AG10803 (cell line): Measurements from ENCODE around the gene AARS2.
A peak's percentile ranks its signal among the peaks of the same experiment; 100 is the strongest.
"Not testable (repeated sequence)": the region's sequence is repeated elsewhere in the genome, so short reads cannot be mapped to it uniquely, and the experiment has no call there.

Experiments used
- DNase-seq: peaks from one replicate; pipeline ENCODE4 v3.0.0; 2010; ENCODE audit warnings: low read depth
- H3K4me3 ChIP-seq: 2 replicates; pipeline ENCODE4 v1.5.1; 2011; ENCODE audit warnings: mild to moderate bottlenecking, low read length, control low read depth
- TF ChIP-seq, protein P1 (sequence below): conservative IDR thresholded peaks from 2 replicates; pipeline ENCODE4 v1.5.1; 2011; ENCODE audit warnings: mild to moderate bottlenecking, low read length, control low read depth, inconsistent platforms

The AARS2 gene

DNA sequence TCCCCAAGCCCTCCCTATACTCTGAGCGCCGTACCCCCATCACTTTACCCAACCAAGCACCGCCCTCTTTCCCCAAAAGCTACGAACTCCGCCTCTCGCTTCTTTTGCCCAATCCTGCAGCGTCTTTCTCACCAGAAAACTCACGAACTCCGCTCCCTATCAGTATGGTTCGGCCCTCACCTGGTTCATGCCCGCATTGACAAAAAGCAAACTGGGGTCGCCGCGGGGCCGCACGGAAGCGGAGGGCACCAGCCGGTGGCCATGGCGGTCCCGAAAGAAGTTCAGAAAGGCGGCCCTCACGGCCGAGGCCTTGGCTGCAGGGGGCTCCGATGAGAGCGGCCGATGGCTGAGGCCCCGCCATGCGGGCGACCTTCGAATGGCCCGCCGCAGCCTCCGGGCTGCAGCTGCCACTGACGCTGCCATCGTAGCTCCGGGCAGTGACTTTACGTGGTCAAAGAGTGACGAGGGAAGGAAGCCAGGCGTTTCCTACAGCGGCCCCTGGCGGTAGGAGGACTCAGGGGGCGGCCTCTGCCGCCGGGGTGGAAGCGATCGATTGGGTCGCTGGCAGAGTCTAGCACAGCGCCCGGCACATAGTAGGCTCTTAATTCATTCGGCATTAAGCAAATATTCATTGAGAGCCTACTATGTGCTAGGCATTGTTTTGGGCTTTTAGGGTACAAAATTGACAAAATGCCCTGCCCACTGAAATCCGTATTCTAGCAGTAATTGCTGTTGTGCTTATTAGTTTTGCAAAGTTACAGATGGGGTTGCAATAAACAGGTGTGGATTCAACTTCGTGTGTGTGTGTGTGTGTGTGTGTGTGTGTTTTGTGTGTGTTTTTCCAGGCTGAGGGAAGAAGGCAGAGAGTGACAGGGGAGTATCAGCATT lies at the start of gene AARS2:
TSS of gene AARS2 (minus strand) at position 447 of the 888 bp plus-strand sequence. CDS start at position 423, 24 bp downstream.
- peak; percentile 85 for DNase-seq
- peak within 1 kb of the TSS; percentile 89 for H3K4me3 ChIP-seq
- TF ChIP-seq, protein P1, sequence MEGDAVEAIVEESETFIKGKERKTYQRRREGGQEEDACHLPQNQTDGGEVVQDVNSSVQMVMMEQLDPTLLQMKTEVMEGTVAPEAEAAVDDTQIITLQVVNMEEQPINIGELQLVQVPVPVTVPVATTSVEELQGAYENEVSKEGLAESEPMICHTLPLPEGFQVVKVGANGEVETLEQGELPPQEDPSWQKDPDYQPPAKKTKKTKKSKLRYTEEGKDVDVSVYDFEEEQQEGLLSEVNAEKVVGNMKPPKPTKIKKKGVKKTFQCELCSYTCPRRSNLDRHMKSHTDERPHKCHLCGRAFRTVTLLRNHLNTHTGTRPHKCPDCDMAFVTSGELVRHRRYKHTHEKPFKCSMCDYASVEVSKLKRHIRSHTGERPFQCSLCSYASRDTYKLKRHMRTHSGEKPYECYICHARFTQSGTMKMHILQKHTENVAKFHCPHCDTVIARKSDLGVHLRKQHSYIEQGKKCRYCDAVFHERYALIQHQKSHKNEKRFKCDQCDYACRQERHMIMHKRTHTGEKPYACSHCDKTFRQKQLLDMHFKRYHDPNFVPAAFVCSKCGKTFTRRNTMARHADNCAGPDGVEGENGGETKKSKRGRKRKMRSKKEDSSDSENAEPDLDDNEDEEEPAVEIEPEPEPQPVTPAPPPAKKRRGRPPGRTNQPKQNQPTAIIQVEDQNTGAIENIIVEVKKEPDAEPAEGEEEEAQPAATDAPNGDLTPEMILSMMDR = peak; percentile 90

GRCh38 chr6:44361947-44362346 lies 48.8 kb upstream of the AARS2 start:
- H3K4me3 ChIP-seq = no peak overlapping the region
- TF ChIP-seq, protein P1 = no peak
- DNase-seq = no peak

- TF ChIP-seq, protein P1 = no peak
- no peak overlapping the region for H3K4me3 ChIP-seq
- DNase-seq = no peak
Observed at GRCh38 chr6:44359973-44360372, 46.8 kb upstream of the AARS2 start.

- TF ChIP-seq, protein P1 = no peak
- no peak for DNase-seq
- no peak overlapping the region for H3K4me3 ChIP-seq
Observed at GRCh38 chr6:44356487-44356886, 43.3 kb upstream of the AARS2 start.

GRCh38 chr6:44355640-44356039 lies 42.5 kb upstream of the AARS2 start:
- TF ChIP-seq, protein P1 = no peak
- no peak for DNase-seq
- H3K4me3 ChIP-seq = no peak overlapping the region

GRCh38 chr6:44353336-44353735 lies 40.2 kb upstream of the AARS2 start:
- H3K4me3 ChIP-seq = no peak overlapping the region
- TF ChIP-seq, protein P1 = no peak
- no peak for DNase-seq

DNA sequence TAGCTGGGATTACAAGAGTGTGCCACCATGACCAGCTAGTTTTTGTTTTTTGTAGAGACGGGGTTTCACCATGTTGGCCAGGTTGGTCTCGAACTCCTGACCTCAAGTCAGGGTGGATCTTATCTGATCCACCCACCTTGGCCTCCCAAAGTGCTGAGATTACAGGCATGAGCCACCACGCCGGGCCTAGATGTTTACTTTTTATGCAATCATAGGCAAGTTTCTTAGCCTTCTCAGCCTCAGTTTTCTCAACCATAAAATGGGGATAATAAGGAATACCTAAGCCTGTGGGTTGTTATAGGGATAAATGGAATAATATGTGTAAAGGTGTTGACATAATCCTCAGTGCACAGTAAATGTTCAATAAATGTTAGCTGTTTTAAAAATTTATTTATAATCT lies 39.1 kb upstream of the AARS2 start:
- DNase-seq = no peak
- H3K4me3 ChIP-seq = no peak overlapping the region
- TF ChIP-seq, protein P1 = no peak

- not testable (repeated sequence) for DNase-seq, H3K4me3 ChIP-seq
Observed at GRCh38 chr6:44350650-44350994, 37.5 kb upstream of the AARS2 start.
